Osteoblast (primary cell): ENCODE measurements around the gene TUBB3. TPM values are rescaled to one million over a fixed set of nuclear protein-coding genes. Genes with fewer than 3 reads are reported as not detected.
A peak's percentile ranks its signal among the peaks of the same experiment; 100 is the strongest.
"Not testable (repeated sequence)": the region's sequence is repeated elsewhere in the genome, so short reads cannot be mapped to it uniquely, and the experiment has no call there.

ENCODE experiments used
- DNase-seq: peaks from one replicate; pipeline ENCODE4 v3.0.0; 2011; ENCODE audit warnings: low spot score, mixed read lengths; ENCODE audit not compliant: insufficient read length; ENCODE audit errors: missing footprints
- H2AFZ ChIP-seq: 2 replicates; pipeline ENCODE4 v1.6.0; 2011; ENCODE audit warnings: mild to moderate bottlenecking, low read length
- H3K27ac ChIP-seq: 2 replicates; pipeline ENCODE4 v1.5.1; 2011; ENCODE audit warnings: mild to moderate bottlenecking, low read depth, low read length, moderate library complexity
- H3K27me3 ChIP-seq: 2 replicates; pipeline ENCODE4 v1.6.0; 2012; ENCODE audit warnings: mild to moderate bottlenecking, control low read depth, inconsistent platforms, low read length, moderate library complexity; ENCODE audit not compliant: insufficient read depth
- H3K36me3 ChIP-seq: 2 replicates; pipeline ENCODE4 v1.5.1; 2011; ENCODE audit warnings: mild to moderate bottlenecking, low read length, control low read depth, moderate library complexity; ENCODE audit not compliant: insufficient read depth
- H3K4me1 ChIP-seq: 2 replicates; pipeline ENCODE4 v1.5.1; 2011; ENCODE audit warnings: mild to moderate bottlenecking, low read length, control low read depth, moderate library complexity; ENCODE audit not compliant: insufficient read depth
- H3K4me2 ChIP-seq: 2 replicates; pipeline ENCODE4 v1.6.0; 2011; ENCODE audit warnings: mild to moderate bottlenecking, low read length; ENCODE audit not compliant: insufficient read depth
- H3K4me3 ChIP-seq: fragments of 200-600 bp; sonication (generic); 3 replicates; pipeline ENCODE4 v1.5.1; 2012; ENCODE audit warnings: mild to moderate bottlenecking, low read length, inconsistent platforms; ENCODE audit not compliant: insufficient read depth
- H3K79me2 ChIP-seq: 2 replicates; pipeline ENCODE4 v1.6.0; 2012; ENCODE audit warnings: mild to moderate bottlenecking, low read length, control low read depth, inconsistent platforms; ENCODE audit not compliant: insufficient read depth
- H3K9me3 ChIP-seq: 2 replicates; pipeline ENCODE4 v1.5.1; 2011; ENCODE audit warnings: low read depth, low read length, control low read depth
- H4K20me1 ChIP-seq: 2 replicates; pipeline ENCODE4 v1.6.0; 2012; ENCODE audit warnings: mild to moderate bottlenecking, low read length, control low read depth; ENCODE audit not compliant: insufficient read depth
- total RNA-seq: library from RNA; depleted of rRNA; stranded (reverse); fragments of >200 nt; gene quantifications from 2 replicates; pipeline ENCODE4 v1.2.3, GENCODE V29; 2012
- TF ChIP-seq, protein P1 (sequence below): IDR thresholded peaks from 2 replicates; pipeline ENCODE4 v1.5.1; 2011; ENCODE audit warnings: mild to moderate bottlenecking, low read depth, low read length, moderate library complexity; ENCODE audit errors: extremely low read depth

Gene TUBB3
- 166 and 239 TPM in 2 replicates for total RNA-seq

DNA sequence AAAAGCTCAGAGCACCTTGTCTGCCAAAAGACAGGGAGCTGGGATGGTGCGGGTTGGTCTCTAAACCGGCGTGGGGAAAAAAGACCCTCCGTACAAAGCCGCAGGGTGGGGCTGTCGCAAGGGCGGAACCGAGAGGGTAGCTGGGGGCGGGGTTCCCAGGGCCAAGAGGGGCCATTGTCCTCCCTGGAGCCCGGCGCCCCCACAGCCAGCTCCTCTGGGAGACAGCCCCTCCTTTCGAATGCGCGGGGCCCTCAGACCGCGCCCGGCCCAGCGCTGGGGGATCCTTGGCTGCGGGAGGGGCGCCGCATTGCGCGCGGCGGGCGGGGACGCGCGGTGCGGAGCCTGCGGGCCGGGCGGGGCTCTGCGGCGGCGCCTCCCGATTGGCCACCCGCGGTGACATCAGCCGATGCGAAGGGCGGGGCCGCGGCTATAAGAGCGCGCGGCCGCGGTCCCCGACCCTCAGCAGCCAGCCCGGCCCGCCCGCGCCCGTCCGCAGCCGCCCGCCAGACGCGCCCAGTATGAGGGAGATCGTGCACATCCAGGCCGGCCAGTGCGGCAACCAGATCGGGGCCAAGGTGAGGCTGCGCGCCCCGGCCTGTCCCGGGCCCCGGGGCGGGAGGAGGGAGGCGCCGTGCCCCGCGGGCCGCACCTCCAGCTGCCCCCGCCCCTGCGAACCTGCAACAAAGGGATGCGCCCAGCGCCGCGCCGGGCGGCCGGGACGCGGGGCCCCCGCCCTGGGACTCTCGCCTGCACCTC is at the start of gene TUBB3:
Gene TUBB3 (plus strand): TSS at position 459 of the 756 bp plus-strand sequence. CDS start 60 bp downstream, at position 519.
- no peaks in the 10 kb centered on the region for H3K36me3 ChIP-seq
- H3K4me1 ChIP-seq: peaks cover 61% of the 10 kb centered on the region
- H4K20me1 ChIP-seq: peaks cover 41% of the 10 kb centered on the region
- DNase-seq: peak; percentile 100
- H3K79me2 ChIP-seq: peaks cover 44% of the 10 kb centered on the region
- H3K4me3 ChIP-seq: peak within 1 kb of the TSS; percentile 72
- H3K9me3 ChIP-seq: no peaks in the 10 kb centered on the region
- H3K27ac ChIP-seq: peak within 1 kb of the TSS; percentile 100
- H3K4me2 ChIP-seq: peak within 1 kb of the TSS; percentile 98
- peak within 1 kb of the TSS; percentile 59 for H2AFZ ChIP-seq
- TF ChIP-seq, protein P1, sequence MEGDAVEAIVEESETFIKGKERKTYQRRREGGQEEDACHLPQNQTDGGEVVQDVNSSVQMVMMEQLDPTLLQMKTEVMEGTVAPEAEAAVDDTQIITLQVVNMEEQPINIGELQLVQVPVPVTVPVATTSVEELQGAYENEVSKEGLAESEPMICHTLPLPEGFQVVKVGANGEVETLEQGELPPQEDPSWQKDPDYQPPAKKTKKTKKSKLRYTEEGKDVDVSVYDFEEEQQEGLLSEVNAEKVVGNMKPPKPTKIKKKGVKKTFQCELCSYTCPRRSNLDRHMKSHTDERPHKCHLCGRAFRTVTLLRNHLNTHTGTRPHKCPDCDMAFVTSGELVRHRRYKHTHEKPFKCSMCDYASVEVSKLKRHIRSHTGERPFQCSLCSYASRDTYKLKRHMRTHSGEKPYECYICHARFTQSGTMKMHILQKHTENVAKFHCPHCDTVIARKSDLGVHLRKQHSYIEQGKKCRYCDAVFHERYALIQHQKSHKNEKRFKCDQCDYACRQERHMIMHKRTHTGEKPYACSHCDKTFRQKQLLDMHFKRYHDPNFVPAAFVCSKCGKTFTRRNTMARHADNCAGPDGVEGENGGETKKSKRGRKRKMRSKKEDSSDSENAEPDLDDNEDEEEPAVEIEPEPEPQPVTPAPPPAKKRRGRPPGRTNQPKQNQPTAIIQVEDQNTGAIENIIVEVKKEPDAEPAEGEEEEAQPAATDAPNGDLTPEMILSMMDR: no peak
- H3K27me3 ChIP-seq: no peaks in the 10 kb centered on the region

DNA sequence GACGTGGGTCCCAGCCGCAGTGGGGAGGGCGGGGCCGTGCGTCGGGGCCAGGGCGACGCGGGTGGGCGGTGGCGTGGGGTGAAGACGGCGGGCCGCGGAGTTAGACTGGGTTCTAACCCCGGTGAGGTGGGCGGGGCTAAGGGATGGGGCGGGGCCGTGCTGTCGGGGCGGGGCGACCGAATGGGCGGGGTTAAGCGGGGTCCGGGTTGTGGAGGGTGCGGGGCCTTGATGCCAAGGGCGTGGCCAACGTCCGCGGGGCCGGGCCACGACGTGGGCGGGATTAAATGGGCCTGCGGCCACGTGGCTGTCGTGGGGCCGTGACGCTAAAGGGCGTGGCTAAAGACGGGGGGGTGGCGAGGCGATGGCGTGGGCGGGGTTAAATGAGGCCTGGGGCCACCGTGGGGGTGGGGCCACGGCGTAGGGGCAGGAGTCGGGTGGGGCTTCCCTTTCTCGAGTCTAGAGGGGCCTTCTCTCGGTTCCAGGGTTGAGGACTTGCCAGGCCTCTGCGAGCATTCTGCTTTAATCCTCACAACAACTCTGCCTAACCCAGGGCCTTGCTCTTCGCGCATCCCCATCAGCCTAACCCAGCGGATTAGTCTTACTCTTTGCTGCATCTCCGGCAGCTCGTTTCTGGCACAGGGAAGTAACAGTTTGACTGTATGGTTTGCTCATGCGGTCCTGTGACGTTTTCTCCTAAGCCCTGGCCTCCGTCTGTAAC is 49.0 kb upstream of the TUBB3 start:
- peak overlapping the region; percentile 98 for H3K4me3 ChIP-seq
- H3K27ac ChIP-seq: peak overlapping the region; percentile 99
- H3K79me2 ChIP-seq: peaks cover 56% of the 10 kb centered on the region
- H3K27me3 ChIP-seq: no peaks in the 10 kb centered on the region
- peaks cover 37% of the 10 kb centered on the region for H3K36me3 ChIP-seq
- H3K9me3 ChIP-seq: no peaks in the 10 kb centered on the region
- H3K4me1 ChIP-seq: peaks cover 16% of the 10 kb centered on the region
- peak overlapping the region; percentile 57 for H2AFZ ChIP-seq
- DNase-seq: peak; percentile 98
- H4K20me1 ChIP-seq: peaks cover 37% of the 10 kb centered on the region
- peak overlapping the region; percentile 84 for H3K4me2 ChIP-seq
- TF ChIP-seq, protein P1: no peak

- not testable (repeated sequence) for H2AFZ ChIP-seq, H3K4me3 ChIP-seq, H3K27ac ChIP-seq, DNase-seq, H3K4me2 ChIP-seq, H3K9me3 ChIP-seq, H3K4me1 ChIP-seq, H3K27me3 ChIP-seq
- H3K79me2 ChIP-seq: peaks cover 95% of the 10 kb centered on the region
- peaks cover 75% of the 10 kb centered on the region for H3K36me3 ChIP-seq
- peaks cover 78% of the 10 kb centered on the region for H4K20me1 ChIP-seq
Observed at GRCh38 chr16:89879123-89879522, 44.0 kb upstream of the TUBB3 start.

DNA sequence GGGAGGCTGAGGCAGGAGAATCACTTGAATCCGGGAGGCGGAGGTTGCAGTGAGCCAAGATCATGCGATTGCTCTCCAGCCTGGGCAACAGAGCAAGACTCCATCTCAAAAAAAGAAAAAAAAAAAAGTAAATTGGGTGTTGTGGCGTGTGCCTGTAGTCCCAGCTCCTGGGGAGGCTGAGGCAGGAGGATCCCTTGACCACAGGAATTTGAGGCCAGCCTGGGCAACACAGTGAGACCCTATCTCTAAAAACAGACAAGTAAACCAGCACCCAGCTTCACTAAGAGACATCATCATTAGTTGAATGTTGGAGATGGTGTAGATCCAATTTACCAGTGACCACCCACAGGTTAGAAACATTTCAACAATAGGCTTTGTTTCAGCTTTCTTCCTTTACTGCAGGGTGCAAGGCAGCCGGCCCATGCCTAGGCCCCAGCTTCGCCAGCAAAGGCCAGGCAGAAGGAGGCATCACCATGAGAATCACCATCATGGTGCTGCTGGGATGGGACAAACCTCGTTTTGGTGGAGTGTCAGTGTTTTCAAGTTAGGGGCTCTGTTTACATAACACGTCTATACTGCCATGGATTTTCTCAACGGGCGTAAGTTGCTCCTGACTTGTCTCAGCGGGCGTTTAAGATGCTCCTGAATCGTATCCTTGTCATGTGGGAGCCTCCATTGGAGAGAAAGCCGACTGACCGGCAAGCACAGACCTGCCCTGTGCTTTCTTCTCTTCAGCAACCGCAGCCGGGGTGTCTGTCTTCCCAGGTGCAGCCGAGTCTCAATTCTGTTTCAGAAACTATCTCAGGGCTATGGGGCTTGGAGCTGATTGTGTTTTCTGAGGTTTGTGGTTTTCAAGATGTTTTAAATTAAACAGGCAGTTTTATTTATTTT is 42.4 kb upstream of the TUBB3 start:
- no peak overlapping the region for H3K27ac ChIP-seq
- peaks cover 90% of the 10 kb centered on the region for H3K79me2 ChIP-seq
- H3K36me3 ChIP-seq: peaks cover 76% of the 10 kb centered on the region
- H3K4me1 ChIP-seq: no peaks in the 10 kb centered on the region
- peaks cover 75% of the 10 kb centered on the region for H4K20me1 ChIP-seq
- no peak overlapping the region for H3K4me3 ChIP-seq
- H2AFZ ChIP-seq: no peak overlapping the region
- H3K4me2 ChIP-seq: no peak overlapping the region
- H3K27me3 ChIP-seq: no peaks in the 10 kb centered on the region
- DNase-seq: peak; percentile 18
- TF ChIP-seq, protein P1: no peak
- H3K9me3 ChIP-seq: no peaks in the 10 kb centered on the region
